GM23248 (cell line): ENCODE measurements around the gene PES1.

Source experiments
- EZH2 ChIP-seq: fragments of 200-600 bp; sonication (generic); IDR thresholded peaks from 2 replicates; pipeline ENCODE4 v1.6.1; 2018; ENCODE audit warnings: antibody characterized with exemption, mild to moderate bottlenecking; ENCODE audit not compliant: insufficient read depth, poor library complexity, severe bottlenecking
- EZH2phosphoT487 ChIP-seq: fragments of 200-600 bp; sonication (generic); IDR thresholded peaks from 2 replicates; pipeline ENCODE4 v1.6.1; 2018; ENCODE audit warnings: antibody characterized with exemption, moderate library complexity, mild to moderate bottlenecking, low read depth; ENCODE audit not compliant: insufficient read depth

GRCh38 chr22:30584441-30584840 is 7.3 kb downstream of the PES1 start:
- TF ChIP-seq EZH2 (no peak), EZH2phosphoT487 (no peak)
